Stimulated activated CD4-positive, alpha-beta T cell treated with anti-CD3 and anti-CD28 coated beads, Interleukin-2, amount 100 ng/mL, for 48 hours (primary cell): ENCODE data around the gene NRAP.

Experiments used
- DNase-seq, 2 donors: peaks; one replicate each; pipeline ENCODE4 v3.0.0-alpha.2; 2020

The NRAP gene

GRCh38 chr10:113630929-113631533, 32.8 kb downstream of the NRAP start:
- DNase-seq, result no peak

GRCh38 chr10:113628607-113629153, 35.2 kb downstream of the NRAP start:
- DNase-seq, result no peak

- DNase-seq, result no peak
Measured at GRCh38 chr10:113627836-113628235, 36.0 kb downstream of the NRAP start.

DNA sequence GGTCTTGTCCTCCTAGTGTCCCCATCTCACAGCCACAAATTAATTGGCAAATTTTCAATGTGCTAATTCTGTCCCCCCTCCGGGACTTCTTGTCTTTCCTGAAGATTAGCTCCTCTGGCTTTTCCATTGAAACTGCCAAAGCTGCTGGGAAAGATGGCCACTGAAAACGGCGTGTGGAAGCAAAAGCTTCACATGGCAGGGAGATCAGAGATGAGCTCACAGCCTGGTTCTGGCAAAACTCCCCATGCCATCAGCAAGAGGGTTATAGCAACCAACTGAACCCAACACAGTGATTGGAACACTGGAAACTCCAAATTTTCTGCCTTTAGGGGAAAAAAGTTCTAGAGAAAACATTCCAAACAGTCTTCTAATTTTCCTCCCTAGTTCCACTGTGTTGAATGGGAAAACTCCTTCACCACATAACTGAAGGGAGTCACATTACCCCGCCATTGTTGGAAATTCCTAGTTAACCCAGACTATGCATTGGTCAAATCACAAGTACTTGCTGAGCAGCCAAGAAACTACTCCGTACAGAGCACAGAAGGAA, 37.0 kb downstream of the NRAP start:
- DNase-seq, result no peak

GRCh38 chr10:113625461-113626186, 38.2 kb downstream of the NRAP start:
- no peak for DNase-seq

- DNase-seq, result no peak
Measured at GRCh38 chr10:113622831-113623230, 41.0 kb downstream of the NRAP start.

DNA sequence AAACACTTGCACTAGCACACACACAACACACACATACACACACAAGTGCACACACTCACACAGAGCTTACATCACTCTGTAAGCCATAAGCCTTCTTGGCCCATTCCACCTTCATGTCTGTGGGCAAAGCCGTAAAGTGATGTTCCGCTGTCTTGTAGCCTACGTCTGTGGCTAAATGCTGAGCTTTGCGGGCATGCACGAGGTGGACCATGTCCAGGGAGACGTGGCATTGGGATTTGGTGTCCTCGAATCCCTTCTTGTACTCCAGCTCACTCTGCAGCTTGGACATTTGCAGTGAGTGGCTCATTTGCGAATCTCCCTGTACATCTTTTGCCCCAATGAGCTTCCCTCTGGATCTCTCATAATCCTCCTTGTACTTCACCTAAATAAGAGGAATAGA, 42.0 kb downstream of the NRAP start:
- DNase-seq, result no peak

DNA sequence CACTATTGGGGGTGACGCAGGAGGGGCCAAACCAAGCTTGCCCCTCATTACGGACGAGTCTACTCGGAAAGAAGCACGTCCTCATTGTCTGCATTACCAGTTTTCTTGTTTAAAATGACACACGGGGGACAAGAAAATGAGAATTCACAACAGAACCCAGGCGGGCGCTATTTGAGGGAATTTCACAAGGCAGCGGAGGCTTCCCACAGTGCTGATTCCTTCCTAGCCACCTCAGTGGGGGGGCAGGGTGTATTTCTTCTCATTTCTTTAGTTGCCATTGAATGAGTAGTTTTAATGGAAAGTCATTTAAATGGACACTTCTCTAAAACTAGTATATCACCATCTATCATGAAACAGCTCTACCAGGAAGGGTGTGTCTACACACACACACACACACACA, 42.9 kb downstream of the NRAP start:
- no peak for DNase-seq

- no peak for DNase-seq
Measured at GRCh38 chr10:113620511-113620910, 43.3 kb downstream of the NRAP start.

GRCh38 chr10:113619401-113619800, 44.4 kb downstream of the NRAP start:
- no peak for DNase-seq

DNA sequence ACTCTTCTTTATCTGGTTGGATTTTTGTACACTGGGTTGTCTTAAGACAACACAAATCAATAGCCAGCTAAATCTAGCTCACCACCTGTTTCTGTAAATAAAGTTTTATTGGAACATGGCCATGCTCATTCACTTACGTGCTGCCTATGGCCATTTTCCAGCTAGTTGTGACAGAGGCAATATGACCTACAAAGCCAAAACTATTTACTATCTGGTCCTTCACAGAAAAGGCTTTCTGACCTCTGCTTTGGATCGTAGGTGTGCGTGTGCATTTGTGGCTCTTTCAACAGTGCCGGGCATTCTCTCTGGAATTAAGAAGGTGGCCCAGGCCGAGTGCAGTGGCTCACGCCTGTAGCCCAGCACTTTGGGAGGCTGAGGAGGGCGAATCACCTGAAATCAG, 45.5 kb downstream of the NRAP start:
- DNase-seq, result no peak

- DNase-seq, result no peak
Measured at GRCh38 chr10:113617086-113617485, 46.8 kb downstream of the NRAP start.

DNA sequence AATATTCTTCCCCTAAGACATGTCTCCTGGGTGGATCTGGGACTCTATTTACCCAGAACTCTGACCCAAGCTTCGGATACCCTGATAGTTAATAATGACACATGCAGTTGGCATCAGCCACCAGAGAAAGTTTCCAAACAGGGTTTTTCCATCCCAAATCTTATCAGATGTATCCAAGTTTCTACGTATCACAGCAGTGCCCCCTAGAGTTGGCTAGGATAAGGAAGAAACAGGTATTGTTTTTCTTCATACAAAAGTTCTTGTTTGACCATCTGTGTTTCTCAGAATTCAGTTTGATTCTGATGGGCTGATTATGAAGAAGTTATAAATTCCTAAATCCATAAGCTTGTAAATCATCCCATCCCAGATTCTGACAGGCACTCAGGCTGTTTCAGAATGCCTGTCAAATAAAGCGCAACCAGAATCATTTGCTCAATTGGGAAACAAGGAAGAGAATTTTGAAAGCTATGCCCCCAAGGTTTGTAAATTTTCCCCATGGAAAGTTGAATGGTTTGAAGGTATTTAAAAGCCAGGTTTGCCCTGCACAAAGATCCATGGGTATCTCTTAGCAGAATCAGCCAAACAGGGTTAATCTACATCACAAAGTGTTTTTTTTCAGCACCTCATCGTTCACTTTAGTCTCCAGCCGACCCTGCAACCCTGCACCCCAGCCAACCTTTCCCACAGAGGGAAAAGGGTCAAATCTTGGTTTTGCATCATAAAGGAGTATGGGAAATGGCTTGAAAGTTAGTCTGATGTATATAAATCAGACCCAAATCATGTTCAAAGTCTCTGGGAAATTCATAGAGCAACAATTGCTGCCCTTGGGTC, 47.4 kb downstream of the NRAP start:
- no peak for DNase-seq

DNA sequence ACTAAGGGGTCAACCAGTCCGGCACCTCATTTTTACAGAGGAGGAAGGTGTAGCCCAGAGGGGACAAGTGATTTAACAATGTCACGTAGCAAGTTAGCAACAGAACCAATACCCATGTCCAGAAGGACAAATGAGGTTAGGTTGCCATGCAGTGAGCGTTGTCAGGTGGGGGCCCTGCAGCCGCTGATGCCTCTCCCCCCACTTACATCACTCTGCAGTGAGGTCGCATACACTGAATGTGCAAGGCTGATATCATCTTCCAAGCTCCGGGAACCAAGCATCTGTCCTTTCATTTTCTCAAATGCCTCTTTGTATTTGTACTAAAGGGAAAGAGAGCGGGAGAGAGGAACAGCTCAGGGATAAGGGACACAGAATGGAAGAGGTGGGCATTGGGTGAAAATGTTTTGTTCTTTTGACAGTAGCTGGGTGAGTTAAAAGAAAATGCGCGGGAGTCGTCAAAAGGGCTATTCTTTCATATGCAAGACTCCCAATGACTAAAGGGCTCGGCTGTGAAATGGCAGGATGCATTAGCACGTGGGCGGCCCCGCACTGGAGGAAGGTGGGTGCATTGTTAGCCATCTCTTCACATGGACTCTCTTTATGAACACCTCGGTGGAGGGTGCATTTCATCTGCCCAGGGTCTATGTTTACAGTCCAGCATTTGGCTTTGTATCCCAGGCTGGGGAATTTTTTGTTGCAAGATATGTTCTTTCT, 49.7 kb downstream of the NRAP start:
- DNase-seq, result no peak

DNA sequence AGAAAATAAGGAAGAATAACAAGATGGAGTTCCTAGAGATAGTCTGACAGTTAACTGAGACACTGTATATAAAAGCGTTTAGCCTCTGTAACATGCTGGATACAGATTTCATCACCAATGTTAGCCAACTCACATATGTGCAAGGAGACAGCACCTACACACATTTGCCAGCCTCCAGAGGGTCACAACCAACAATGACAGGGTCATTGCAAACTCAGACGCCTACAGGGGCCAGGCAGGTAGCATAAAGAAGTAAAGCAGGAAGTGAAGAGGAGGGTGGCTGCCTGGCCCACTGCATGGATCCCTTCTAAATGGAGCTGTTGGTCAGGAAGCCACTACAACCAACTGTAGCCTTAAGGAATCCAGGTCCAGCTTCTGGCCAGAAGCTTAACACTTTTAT, 50.4 kb downstream of the NRAP start:
- no peak for DNase-seq

- DNase-seq, result no peak
Measured at GRCh38 chr10:113612154-113612553, 51.7 kb downstream of the NRAP start.

DNA sequence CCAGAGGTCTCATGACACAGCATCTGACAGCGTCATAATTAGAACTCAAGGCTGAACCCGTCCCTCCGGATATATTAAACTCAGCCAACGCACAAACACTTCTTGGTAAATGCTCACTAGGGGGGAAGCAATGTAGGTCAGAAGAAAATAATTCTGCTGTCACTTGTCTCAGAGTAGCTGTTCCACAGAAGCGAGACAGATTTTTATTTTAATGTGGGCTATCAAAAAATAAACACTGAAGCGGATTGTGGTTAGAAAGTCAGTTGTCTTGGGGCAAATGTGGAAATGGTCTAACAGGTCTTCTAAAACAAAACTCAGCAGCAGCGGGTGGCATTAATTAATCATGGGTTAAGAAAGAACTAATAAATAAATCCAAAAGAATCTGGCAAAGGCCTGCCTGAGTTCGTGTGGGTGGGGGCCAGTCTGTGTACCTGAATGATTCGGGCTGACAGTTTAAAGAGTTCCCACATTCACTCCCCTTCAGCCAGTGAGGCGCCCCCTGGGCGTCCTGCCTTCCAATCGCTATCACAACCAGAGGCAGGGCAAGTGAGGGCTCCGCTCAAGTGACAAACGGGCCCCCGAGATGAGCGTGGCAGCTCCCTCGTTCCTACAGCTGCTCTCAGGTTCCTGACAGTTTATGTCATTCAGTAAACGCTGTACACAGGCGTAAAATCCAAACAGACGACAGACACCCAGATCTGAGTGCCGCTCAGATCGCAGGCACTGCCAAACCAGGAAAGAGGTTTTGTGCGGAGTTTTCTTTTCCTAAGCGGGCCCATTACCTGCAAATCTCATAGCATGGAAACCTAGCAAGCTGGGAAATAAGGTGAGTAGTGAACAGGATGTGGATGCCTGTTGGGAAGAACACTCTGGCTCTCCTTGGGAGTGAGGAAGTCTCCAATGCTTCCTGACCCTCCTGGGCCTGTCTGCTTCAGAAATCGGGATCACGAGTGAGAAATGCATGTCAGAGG, 52.9 kb downstream of the NRAP start:
- DNase-seq, result no peak

DNA sequence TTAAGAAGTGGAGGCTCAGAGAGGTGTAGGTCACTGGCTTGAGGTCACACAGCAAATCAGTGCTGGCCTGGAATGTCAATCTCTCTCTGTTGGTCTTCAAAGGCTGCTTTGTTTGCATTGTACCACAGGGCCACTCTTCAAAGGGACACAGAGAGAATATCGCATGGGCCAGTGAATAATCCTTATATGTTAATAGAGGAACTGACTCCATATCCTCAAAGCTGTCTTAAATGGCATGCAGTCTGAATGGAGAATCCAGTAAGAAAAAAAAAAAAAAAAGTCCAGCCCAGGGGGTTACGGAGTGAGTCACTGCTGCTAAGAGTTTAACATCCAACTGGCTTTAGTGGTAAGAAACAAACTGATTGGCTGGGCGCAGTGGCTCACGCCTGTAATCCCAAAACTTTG, 54.1 kb downstream of the NRAP start:
- DNase-seq, result no peak

GRCh38 chr10:113605268-113605978, 58.4 kb downstream of the NRAP start:
- no peak for DNase-seq

- DNase-seq, result no peak
Measured at GRCh38 chr10:113604572-113604971, 59.3 kb downstream of the NRAP start.
